ENCODE data around the gene XPC.

DNA sequence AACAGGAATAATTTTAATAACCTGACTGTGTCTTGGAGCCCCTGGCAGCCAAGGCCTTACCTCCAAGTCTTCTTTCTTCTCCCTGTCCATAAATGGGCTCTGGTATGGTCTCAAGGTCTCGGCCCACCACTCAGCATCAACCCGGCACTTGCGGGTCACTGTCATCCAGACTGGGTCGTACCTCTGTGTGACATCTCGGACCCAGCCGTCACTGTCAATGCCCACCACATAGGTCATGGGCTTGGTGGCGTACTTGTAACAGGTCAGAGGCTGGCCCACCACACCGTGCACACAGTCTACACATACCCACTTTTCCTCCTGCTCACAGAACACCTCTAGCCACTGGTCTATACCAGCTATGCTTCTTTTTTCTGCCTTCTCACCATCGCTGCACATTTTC, 20.4 kb downstream of the XPC start:
- TF ChIP-seq POLR2AphosphoS5 (IDR thresholded peaks at IDR 0.05; ENCODE audit: low read depth, low read length) (no peak), SIN3A (IDR thresholded peaks at IDR 0.05; ENCODE audit: borderline replicate concordance, insufficient read depth, low read depth, low read length) (no peak), TCF7L2 (IDR thresholded peaks at IDR 0.05; ENCODE audit: low read depth, low read length) (no peak)
- TF ChIP-seq, protein P1, sequence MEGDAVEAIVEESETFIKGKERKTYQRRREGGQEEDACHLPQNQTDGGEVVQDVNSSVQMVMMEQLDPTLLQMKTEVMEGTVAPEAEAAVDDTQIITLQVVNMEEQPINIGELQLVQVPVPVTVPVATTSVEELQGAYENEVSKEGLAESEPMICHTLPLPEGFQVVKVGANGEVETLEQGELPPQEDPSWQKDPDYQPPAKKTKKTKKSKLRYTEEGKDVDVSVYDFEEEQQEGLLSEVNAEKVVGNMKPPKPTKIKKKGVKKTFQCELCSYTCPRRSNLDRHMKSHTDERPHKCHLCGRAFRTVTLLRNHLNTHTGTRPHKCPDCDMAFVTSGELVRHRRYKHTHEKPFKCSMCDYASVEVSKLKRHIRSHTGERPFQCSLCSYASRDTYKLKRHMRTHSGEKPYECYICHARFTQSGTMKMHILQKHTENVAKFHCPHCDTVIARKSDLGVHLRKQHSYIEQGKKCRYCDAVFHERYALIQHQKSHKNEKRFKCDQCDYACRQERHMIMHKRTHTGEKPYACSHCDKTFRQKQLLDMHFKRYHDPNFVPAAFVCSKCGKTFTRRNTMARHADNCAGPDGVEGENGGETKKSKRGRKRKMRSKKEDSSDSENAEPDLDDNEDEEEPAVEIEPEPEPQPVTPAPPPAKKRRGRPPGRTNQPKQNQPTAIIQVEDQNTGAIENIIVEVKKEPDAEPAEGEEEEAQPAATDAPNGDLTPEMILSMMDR (IDR thresholded peaks at IDR 0.05), result no peak
- TF ChIP-seq, protein P2, sequence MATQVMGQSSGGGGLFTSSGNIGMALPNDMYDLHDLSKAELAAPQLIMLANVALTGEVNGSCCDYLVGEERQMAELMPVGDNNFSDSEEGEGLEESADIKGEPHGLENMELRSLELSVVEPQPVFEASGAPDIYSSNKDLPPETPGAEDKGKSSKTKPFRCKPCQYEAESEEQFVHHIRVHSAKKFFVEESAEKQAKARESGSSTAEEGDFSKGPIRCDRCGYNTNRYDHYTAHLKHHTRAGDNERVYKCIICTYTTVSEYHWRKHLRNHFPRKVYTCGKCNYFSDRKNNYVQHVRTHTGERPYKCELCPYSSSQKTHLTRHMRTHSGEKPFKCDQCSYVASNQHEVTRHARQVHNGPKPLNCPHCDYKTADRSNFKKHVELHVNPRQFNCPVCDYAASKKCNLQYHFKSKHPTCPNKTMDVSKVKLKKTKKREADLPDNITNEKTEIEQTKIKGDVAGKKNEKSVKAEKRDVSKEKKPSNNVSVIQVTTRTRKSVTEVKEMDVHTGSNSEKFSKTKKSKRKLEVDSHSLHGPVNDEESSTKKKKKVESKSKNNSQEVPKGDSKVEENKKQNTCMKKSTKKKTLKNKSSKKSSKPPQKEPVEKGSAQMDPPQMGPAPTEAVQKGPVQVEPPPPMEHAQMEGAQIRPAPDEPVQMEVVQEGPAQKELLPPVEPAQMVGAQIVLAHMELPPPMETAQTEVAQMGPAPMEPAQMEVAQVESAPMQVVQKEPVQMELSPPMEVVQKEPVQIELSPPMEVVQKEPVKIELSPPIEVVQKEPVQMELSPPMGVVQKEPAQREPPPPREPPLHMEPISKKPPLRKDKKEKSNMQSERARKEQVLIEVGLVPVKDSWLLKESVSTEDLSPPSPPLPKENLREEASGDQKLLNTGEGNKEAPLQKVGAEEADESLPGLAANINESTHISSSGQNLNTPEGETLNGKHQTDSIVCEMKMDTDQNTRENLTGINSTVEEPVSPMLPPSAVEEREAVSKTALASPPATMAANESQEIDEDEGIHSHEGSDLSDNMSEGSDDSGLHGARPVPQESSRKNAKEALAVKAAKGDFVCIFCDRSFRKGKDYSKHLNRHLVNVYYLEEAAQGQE (IDR thresholded peaks at IDR 0.05; ENCODE audit: insufficient read depth in 1 of 2, low read depth in 2 of 2, low read length in 1 of 2), result no peak
